B cell (primary cell): ENCODE measurements around the gene STX2. TPM values are rescaled to one million over a fixed set of nuclear protein-coding genes. Genes with fewer than 3 reads are reported as not detected.
A peak's percentile ranks its signal among the peaks of the same experiment; 100 is the strongest.

Experiments
- ATAC-seq: fragments of 200-7000 bp; cut with Tn5 transposase; one replicate; pipeline ENCODE4 v1.10.0; 2021; ENCODE audit warnings: low read depth, mild to moderate bottlenecking, moderate number of reproducible peaks, moderate library complexity
- CTCF ChIA-PET: fragments of 350-600 bp; sonication (Branson Sonifier 250); formaldehyde crosslinking; loops from one replicate; lab custom pipeline; 2021; ENCODE audit warnings: antibody characterized with exemption, inconsistent platforms; lab: Charles Lee
- POLR2A ChIA-PET: fragments of 350-600 bp; sonication (Branson Sonifier 250); formaldehyde crosslinking; loops from one replicate; lab custom pipeline; 2021; ENCODE audit warnings: antibody characterized with exemption; lab: Charles Lee
- DNase-seq: peaks from one replicate; pipeline ENCODE4 v3.0.0; 2013
- H2AFZ ChIP-seq: 2 replicates; pipeline ENCODE4 v1.6.1; 2012; ENCODE audit warnings: mild to moderate bottlenecking, low read depth, low read length; ENCODE audit not compliant: insufficient read depth, poor library complexity, severe bottlenecking
- H3K27ac ChIP-seq, 2 donors: 1 replicate in 1 of 2; 2 replicates in 1 of 2; pipeline ENCODE4 v1.5.1; 2012 to 2013; ENCODE audit warnings: low read length in 2 of 2, mild to moderate bottlenecking in 2 of 2, moderate library complexity in 1 of 2
- H3K27me3 ChIP-seq, 4 experiments: fragments of 200-600 bp in 1 of 4; sonication (generic) in 1 of 4; replicated peaks in 1 of 4; 1 replicate in 2 of 4; 2 replicates in 2 of 4; pipeline versions ENCODE4 v1.6.1 to v1.7.0; 2013 to 2016; ENCODE audit warnings: low read length in 3 of 4, mild to moderate bottlenecking in 2 of 4, mixed read lengths in 1 of 4, moderate library complexity in 1 of 4; ENCODE audit not compliant: insufficient read depth in 4 of 4, control insufficient read depth in 3 of 4; ENCODE audit errors: control extremely low read depth in 1 of 4
- H3K36me3 ChIP-seq, 2 experiments: replicated peaks in 1 of 2; 1 replicate in 1 of 2; 2 replicates in 1 of 2; pipeline versions ENCODE4 v1.6.1 to v1.7.1; 2013; ENCODE audit warnings: low read length in 1 of 2; ENCODE audit not compliant: insufficient read depth in 2 of 2, control insufficient read depth in 1 of 2; ENCODE audit errors: control extremely low read depth in 1 of 2, extremely low read depth in 1 of 2
- H3K4me1 ChIP-seq, 2 donors: fragments of 200-600 bp in 1 of 2; sonication (generic) in 1 of 2; 1 replicate in 1 of 2; 2 replicates in 1 of 2; pipeline versions ENCODE4 v1.5.1 to v1.6.1; 2013 to 2017; ENCODE audit warnings: low read length in 2 of 2; ENCODE audit not compliant: control insufficient read depth in 2 of 2, insufficient read depth in 2 of 2
- H3K4me2 ChIP-seq: replicated peaks from 2 replicates; pipeline ENCODE3; 2012; ENCODE audit warnings: mild to moderate bottlenecking, low read depth, low read length; ENCODE audit not compliant: poor library complexity, severe bottlenecking
- H3K4me3 ChIP-seq, 5 experiments: fragments of 200-600 bp in 1 of 5; sonication (generic) in 1 of 5; 1 replicate in 3 of 5; 2 replicates in 2 of 5; pipeline versions ENCODE4 v1.5.1 to v1.7.0; 2011 to 2016; ENCODE audit warnings: low read length in 4 of 5, mild to moderate bottlenecking in 4 of 5, low read depth in 2 of 5, control low read depth in 1 of 5, moderate library complexity in 1 of 5; ENCODE audit not compliant: insufficient read depth in 1 of 5; ENCODE audit errors: control extremely low read depth in 1 of 5, extremely low read depth in 1 of 5
- H3K79me2 ChIP-seq: fragments of 200-600 bp; sonication (generic); one replicate; pipeline ENCODE4 v1.6.0; 2016; ENCODE audit warnings: low read length; ENCODE audit not compliant: control insufficient read depth, insufficient read depth
- H3K9ac ChIP-seq: fragments of 200-600 bp; sonication (generic); 2 replicates; pipeline ENCODE4 v1.6.1; 2017; ENCODE audit warnings: mild to moderate bottlenecking, low read length, moderate library complexity
- H3K9me3 ChIP-seq, 3 donors: one replicate each; pipeline versions ENCODE4 v1.6.1 to v1.7.1; 2013; ENCODE audit warnings: low read length in 2 of 3; ENCODE audit not compliant: control insufficient read depth in 2 of 3, insufficient read depth in 1 of 3; ENCODE audit errors: control extremely low read depth in 1 of 3
- H4K20me1 ChIP-seq: 2 replicates; pipeline ENCODE4 v1.6.0; 2012; ENCODE audit warnings: mild to moderate bottlenecking, low read length; ENCODE audit not compliant: insufficient read depth, control insufficient read depth, poor library complexity, severe bottlenecking
- H3K27ac Mint-ChIP-seq: one replicate; pipeline ENCODE4 v1.8.0; 2021; ENCODE audit warnings: mixed read lengths
- H3K27me3 Mint-ChIP-seq: one replicate; pipeline ENCODE4 v1.8.0; 2021; ENCODE audit warnings: mixed read lengths
- H3K4me1 Mint-ChIP-seq: one replicate; pipeline ENCODE4 v1.8.0; 2021; ENCODE audit warnings: mixed read lengths
- H3K4me3 Mint-ChIP-seq: one replicate; pipeline ENCODE4 v1.8.0; 2021; ENCODE audit warnings: mixed read lengths
- H3K9me3 Mint-ChIP-seq: one replicate; pipeline ENCODE4 v1.8.0; 2022; ENCODE audit warnings: mixed read lengths; ENCODE audit not compliant: insufficient read depth
- CTCF ChIP-seq: fragments of 200-600 bp; IDR thresholded peaks from one replicate; pipeline ENCODE4 v1.8.0; 2022; ENCODE audit warnings: antibody characterized with exemption, mild to moderate bottlenecking
- EZH2 ChIP-seq: IDR thresholded peaks from 2 replicates; pipeline ENCODE4 v1.6.1; 2012; ENCODE audit warnings: borderline replicate concordance, low read depth, mild to moderate bottlenecking, moderate library complexity, low read length; ENCODE audit not compliant: insufficient read depth, poor library complexity, severe bottlenecking
- WGBS: methylation state at CpG from one replicate; pipeline ENCODE4 v1.1.5; 2013; ENCODE audit warnings: missing lambda C conversion rate; ENCODE audit not compliant: insufficient coverage; 5-methylcytosine and 5-hydroxymethylcytosine counted together
- intact Hi-C: fragments of 100-400 bp; cut with micrococcal nuclease; formaldehyde crosslinking; loops from one replicate; pipeline ENCODE4 v1.10.0; 2022
- polyA plus RNA-seq: library from polyadenylated mRNA; depleted of rRNA; stranded (reverse); fragments of >200 nt; gene quantifications from 2 replicates; pipeline ENCODE4 v1.2.3, GENCODE V29; 2012
- total RNA-seq, 2 donors: library from RNA; stranded (reverse); fragments of 120-200 nt in 1 of 2; gene quantifications; 1 replicate in 1 of 2; 2 replicates in 1 of 2; pipeline versions ENCODE4 v1.2.3 to v1.2.4, GENCODE V29; 2013 to 2022

STX2 gene
- total and polyA plus RNA-seq, 2 donors (not counting 1 experiment from before 2014, with no cell fraction given): 12.7 to 19.8 TPM

DNA sequence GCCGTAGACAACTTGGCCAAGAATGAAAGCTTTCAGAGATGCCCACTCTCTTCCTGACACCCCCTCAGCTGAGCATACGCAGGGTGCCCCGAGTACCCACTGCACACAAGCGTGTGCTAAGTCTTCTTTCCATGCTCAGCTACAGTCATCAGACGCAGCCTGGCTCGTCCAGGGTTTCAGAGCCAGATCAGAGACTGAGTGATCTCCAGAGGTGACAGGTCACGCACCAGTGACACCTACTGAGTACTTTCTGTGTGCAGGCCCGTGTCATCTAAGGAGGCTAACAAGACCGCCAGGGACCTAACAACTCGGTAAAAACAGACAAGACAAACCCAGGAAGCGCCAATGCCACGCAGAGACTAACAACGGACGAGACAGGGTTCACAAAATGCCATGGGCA, 25.1 kb downstream of the STX2 start:
- Histone ChIP-seq H3K27ac (no peak overlapping the region), H2AFZ (no peak overlapping the region), H3K9me3 (peaks cover 0 to 5% (median 0%) of the 10 kb centered on the region in 3 donors), H3K79me2 (no peaks in the 10 kb centered on the region), H3K36me3 (peaks cover 0 to 3% of the 10 kb centered on the region in 2 experiments), H3K4me1 (peaks cover 3 to 7% of the 10 kb centered on the region in 2 donors), H3K9ac (no peak overlapping the region), H3K4me3 (no peak overlapping the region), H3K4me2 (no peak overlapping the region), H3K27me3 (no peaks in the 10 kb centered on the region), H4K20me1 (no peaks in the 10 kb centered on the region)
- no peak for ATAC-seq
- intact Hi-C loops: loop anchor here (10.0 kb wide), 1 partner anchor 61 kb away; the partner anchor contains the start of gene RAN
- ChIA-PET CTCF (interaction anchor here (1.0 kb wide), 1 partner anchor 52 kb away, joined by 3 read pairs; no protein-coding TSS in a partner anchor), POLR2A (no interaction called here)
- no peak for TF ChIP-seq CTCF
- no peak for TF ChIP-seq EZH2
- H3K27me3 Mint-ChIP-seq: no peaks in the 10 kb centered on the region
- DNase-seq: no peak
- H3K4me3 Mint-ChIP-seq: peak overlapping the region; percentile 61
- no peaks in the 10 kb centered on the region for H3K9me3 Mint-ChIP-seq
- WGBS: 80% methylated on average over 14 of the region's 14 CpGs
- peak overlapping the region; percentile 27 for H3K27ac Mint-ChIP-seq
- H3K4me1 Mint-ChIP-seq: peaks cover 18% of the 10 kb centered on the region

GRCh38 chr12:130813436-130813835, 25.6 kb downstream of the STX2 start:
- intact Hi-C loops: loop anchor here (10.0 kb wide), 1 partner anchor 61 kb away; the partner anchor contains the start of gene RAN
- no peak overlapping the region for H3K27ac ChIP-seq
- WGBS: 86% methylated on average over 10 of the region's 10 CpGs
- no peaks in the 10 kb centered on the region for H4K20me1 ChIP-seq
- peaks cover 15% of the 10 kb centered on the region for H3K4me1 Mint-ChIP-seq
- DNase-seq (no peak), ATAC-seq (peak; percentile 21)
- POLR2A ChIA-PET: no interaction called here
- H3K27ac Mint-ChIP-seq: no peak overlapping the region
- peak overlapping the region; percentile 3 for H3K4me3 Mint-ChIP-seq
- peaks cover 0 to 3% of the 10 kb centered on the region in 2 experiments for H3K36me3 ChIP-seq
- no peaks in the 10 kb centered on the region for H3K27me3 ChIP-seq
- no peaks in the 10 kb centered on the region for H3K79me2 ChIP-seq
- no peak overlapping the region for H2AFZ ChIP-seq
- H3K27me3 Mint-ChIP-seq: no peaks in the 10 kb centered on the region
- H3K4me3 ChIP-seq: no peak overlapping the region
- H3K4me2 ChIP-seq: no peak overlapping the region
- H3K9me3 ChIP-seq: peaks cover 0 to 5% (median 0%) of the 10 kb centered on the region in 3 donors
- H3K9ac ChIP-seq: no peak overlapping the region
- no peaks in the 10 kb centered on the region for H3K9me3 Mint-ChIP-seq
- TF ChIP-seq CTCF (no peak), EZH2 (no peak)
- CTCF ChIA-PET: no interaction called here
- peaks cover 2 to 4% of the 10 kb centered on the region in 2 donors for H3K4me1 ChIP-seq
